PC-3 (cell line): ENCODE data around the gene KLHL7. TPM values are rescaled to one million over a fixed set of nuclear protein-coding genes. Genes with fewer than 3 reads are reported as not detected.

Experiments
- ATAC-seq: fragments of 200-7000 bp; cut with Tn5 transposase; 2 replicates; pipeline ENCODE4 v1.9.1; 2020; ENCODE audit warnings: mild to moderate bottlenecking, moderate library complexity
- BruUV-seq: library from RNA; stranded (reverse); fragments of 400-500 nt; replicated peaks from 2 replicates; lab custom pipeline; 2021; lab: Mats Ljungman, UMichigan
- CTCF ChIA-PET: fragments of 300-600 bp; sonication (Branson Sonifier 250); formaldehyde crosslinking; loops from one replicate; lab custom pipeline; 2022; ENCODE audit warnings: antibody characterized with exemption; lab: Charles Lee
- POLR2A ChIA-PET: fragments of 300-600 bp; sonication (Branson Sonifier 250); formaldehyde crosslinking; loops from one replicate; lab custom pipeline; 2022; ENCODE audit warnings: antibody characterized with exemption; ENCODE audit not compliant: unreplicated experiment; lab: Charles Lee
- DNase-seq: peaks from one replicate; pipeline ENCODE4 v3.0.0-alpha.2; 2015
- H2AFZ ChIP-seq: fragments of 300-600 bp; sonication (generic); 2 replicates; pipeline ENCODE4 v1.6.0; 2016; ENCODE audit warnings: antibody characterized with exemption, low read length
- H3F3A ChIP-seq: fragments of 300-600 bp; sonication (generic); one replicate; pipeline ENCODE4 v1.6.0; 2017; ENCODE audit warnings: antibody characterized with exemption, low read length, control low read depth, mild to moderate bottlenecking; ENCODE audit not compliant: unreplicated experiment
- H3K27ac ChIP-seq: fragments of 300-600 bp; sonication (generic); 2 replicates; pipeline ENCODE4 v1.5.1; 2016; ENCODE audit warnings: mild to moderate bottlenecking, low read length
- H3K27me3 ChIP-seq: fragments of 300-600 bp; sonication (generic); 2 replicates; pipeline ENCODE4 v1.6.1; 2016; ENCODE audit warnings: low read length, mixed read lengths
- H3K36me3 ChIP-seq: fragments of 300-600 bp; sonication (generic); 2 replicates; pipeline ENCODE4 v1.6.1; 2016; ENCODE audit warnings: low read depth, mixed run types, low read length, mixed read lengths
- H3K4me1 ChIP-seq: fragments of 300-600 bp; sonication (generic); 2 replicates; pipeline ENCODE4 v1.5.1; 2016; ENCODE audit warnings: low read length; ENCODE audit not compliant: insufficient read depth
- H3K4me2 ChIP-seq: fragments of 300-600 bp; sonication (generic); 2 replicates; pipeline ENCODE4 v1.6.0; 2016; ENCODE audit warnings: low read length
- H3K4me3 ChIP-seq: fragments of 300-600 bp; sonication (generic); 2 replicates; pipeline ENCODE4 v1.5.1; 2016; ENCODE audit warnings: mild to moderate bottlenecking, low read length, mixed read lengths
- H3K79me2 ChIP-seq: fragments of 300-600 bp; sonication (generic); 2 replicates; pipeline ENCODE4 v1.6.1; 2017; ENCODE audit warnings: low read length, mixed read lengths
- H3K9ac ChIP-seq: fragments of 300-600 bp; sonication (generic); 2 replicates; pipeline ENCODE4 v1.6.0; 2016; ENCODE audit warnings: mild to moderate bottlenecking, low read length
- H3K9me2 ChIP-seq: fragments of 300-600 bp; sonication (generic); replicated peaks from 2 replicates; pipeline ENCODE4 v1.6.1; 2016; ENCODE audit warnings: mixed run types, low read length, mixed read lengths
- H3K9me3 ChIP-seq: fragments of 300-600 bp; sonication (generic); 2 replicates; pipeline ENCODE4 v1.6.1; 2016; ENCODE audit warnings: low read length, mixed read lengths
- H4K20me1 ChIP-seq: fragments of 300-600 bp; sonication (generic); 2 replicates; pipeline ENCODE4 v1.6.1; 2016; ENCODE audit warnings: low read length, mixed read lengths
- EZH2 ChIP-seq: fragments of 300-600 bp; sonication (generic); IDR thresholded peaks from one replicate; pipeline ENCODE4 v1.6.1; 2017; ENCODE audit warnings: antibody characterized with exemption, mild to moderate bottlenecking, low read length; ENCODE audit not compliant: unreplicated experiment
- EZH2phosphoT487 ChIP-seq: fragments of 300-600 bp; sonication (generic); IDR thresholded peaks from 2 replicates; pipeline ENCODE4 v1.6.1; 2018; ENCODE audit warnings: mild to moderate bottlenecking, antibody characterized with exemption, low read length, borderline replicate concordance
- intact Hi-C: fragments of 100-400 bp; cut with micrococcal nuclease; formaldehyde crosslinking; loops from 2 replicates; pipeline ENCODE4 v1.9.0; 2023
- total RNA-seq: library from RNA; depleted of rRNA; stranded (reverse); fragments of >200 nt; gene quantifications from 2 replicates; pipeline ENCODE4 v1.2.3, GENCODE V29; 2014
- TF ChIP-seq, protein P1 (sequence below): fragments of 300-600 bp; sonication (generic); conservative IDR thresholded peaks from 2 replicates; pipeline ENCODE4 v1.5.1; 2017; ENCODE audit warnings: antibody characterized with exemption, low read depth, mild to moderate bottlenecking, low read length

Gene KLHL7
- total RNA-seq, 1 experiment from 2014 or later: 31.1 TPM

DNA sequence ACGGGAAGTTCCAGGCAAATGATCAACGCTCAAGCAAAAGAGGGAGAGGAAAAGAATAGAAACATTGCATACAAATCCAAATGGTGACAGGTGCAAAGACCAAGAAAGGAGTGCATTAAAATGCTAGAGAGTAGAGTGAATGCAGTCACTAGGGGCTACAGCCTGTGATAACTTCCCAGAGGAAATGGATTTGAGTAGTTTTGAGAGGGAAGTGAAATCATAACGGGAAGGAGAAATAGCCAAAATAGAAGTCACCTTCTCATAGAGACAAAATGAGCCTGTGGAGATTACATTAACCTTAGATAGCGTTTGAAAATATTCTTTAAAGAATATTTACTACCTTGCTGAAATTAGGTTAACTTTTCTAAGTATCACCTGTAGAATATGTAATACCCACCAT is 102.7 kb downstream of the KLHL7 start:
- no peak overlapping the region for H3K4me2 ChIP-seq
- ATAC-seq: no peak
- BruUV-seq: no TSS peak
- no peaks in the 10 kb centered on the region for H3K36me3 ChIP-seq
- H3K9me2 ChIP-seq: no peaks in the 10 kb centered on the region
- H3K9ac ChIP-seq: no peak overlapping the region
- TF ChIP-seq, protein P1, sequence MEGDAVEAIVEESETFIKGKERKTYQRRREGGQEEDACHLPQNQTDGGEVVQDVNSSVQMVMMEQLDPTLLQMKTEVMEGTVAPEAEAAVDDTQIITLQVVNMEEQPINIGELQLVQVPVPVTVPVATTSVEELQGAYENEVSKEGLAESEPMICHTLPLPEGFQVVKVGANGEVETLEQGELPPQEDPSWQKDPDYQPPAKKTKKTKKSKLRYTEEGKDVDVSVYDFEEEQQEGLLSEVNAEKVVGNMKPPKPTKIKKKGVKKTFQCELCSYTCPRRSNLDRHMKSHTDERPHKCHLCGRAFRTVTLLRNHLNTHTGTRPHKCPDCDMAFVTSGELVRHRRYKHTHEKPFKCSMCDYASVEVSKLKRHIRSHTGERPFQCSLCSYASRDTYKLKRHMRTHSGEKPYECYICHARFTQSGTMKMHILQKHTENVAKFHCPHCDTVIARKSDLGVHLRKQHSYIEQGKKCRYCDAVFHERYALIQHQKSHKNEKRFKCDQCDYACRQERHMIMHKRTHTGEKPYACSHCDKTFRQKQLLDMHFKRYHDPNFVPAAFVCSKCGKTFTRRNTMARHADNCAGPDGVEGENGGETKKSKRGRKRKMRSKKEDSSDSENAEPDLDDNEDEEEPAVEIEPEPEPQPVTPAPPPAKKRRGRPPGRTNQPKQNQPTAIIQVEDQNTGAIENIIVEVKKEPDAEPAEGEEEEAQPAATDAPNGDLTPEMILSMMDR: no peak
- TF ChIP-seq EZH2phosphoT487 (no peak), EZH2 (no peak)
- CTCF ChIA-PET: no interaction called here
- H3K27me3 ChIP-seq: no peaks in the 10 kb centered on the region
- intact Hi-C loops: no loop called here
- no peak overlapping the region for H3K27ac ChIP-seq
- no peaks in the 10 kb centered on the region for H3F3A ChIP-seq
- POLR2A ChIA-PET: no interaction called here
- no peaks in the 10 kb centered on the region for H3K79me2 ChIP-seq
- no peaks in the 10 kb centered on the region for H4K20me1 ChIP-seq
- no peak overlapping the region for H2AFZ ChIP-seq
- no peak for DNase-seq
- H3K4me3 ChIP-seq: no peak overlapping the region
- no peaks in the 10 kb centered on the region for H3K9me3 ChIP-seq
- H3K4me1 ChIP-seq: no peaks in the 10 kb centered on the region

DNA sequence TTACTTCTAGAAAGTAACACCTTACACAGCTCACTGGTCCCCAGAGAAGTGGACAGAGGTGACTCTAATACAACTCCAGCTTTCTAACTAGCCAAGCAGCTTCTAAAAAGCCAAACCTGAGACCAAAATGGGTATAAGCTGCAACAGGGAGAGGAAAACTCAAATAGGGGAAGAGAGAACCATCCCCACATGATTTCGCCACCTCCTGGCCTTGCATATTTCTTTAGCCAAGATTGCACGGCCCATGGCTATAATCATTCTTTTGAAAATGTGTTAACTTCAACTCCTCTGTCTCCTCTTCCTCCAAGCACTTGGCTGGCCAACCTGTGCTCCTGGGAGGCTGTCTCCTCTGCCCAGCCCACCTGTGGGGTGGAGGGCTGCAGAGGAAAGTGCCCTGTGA is 104.9 kb downstream of the KLHL7 start:
- Histone ChIP-seq H2AFZ (no peak overlapping the region), H3K79me2 (no peaks in the 10 kb centered on the region), H3K9ac (no peak overlapping the region), H3K4me3 (no peak overlapping the region), H3K4me2 (no peak overlapping the region), H3K36me3 (no peaks in the 10 kb centered on the region), H4K20me1 (no peaks in the 10 kb centered on the region), H3F3A (no peaks in the 10 kb centered on the region), H3K27me3 (no peaks in the 10 kb centered on the region), H3K27ac (no peak overlapping the region), H3K9me3 (no peaks in the 10 kb centered on the region), H3K9me2 (no peaks in the 10 kb centered on the region), H3K4me1 (no peaks in the 10 kb centered on the region)
- BruUV-seq: no TSS peak
- ATAC-seq (no peak), DNase-seq (no peak)
- intact Hi-C loops: no loop called here
- ChIA-PET CTCF (no interaction called here), POLR2A (no interaction called here)
- TF ChIP-seq, protein P1: no peak
- TF ChIP-seq EZH2 (no peak), EZH2phosphoT487 (no peak)

DNA sequence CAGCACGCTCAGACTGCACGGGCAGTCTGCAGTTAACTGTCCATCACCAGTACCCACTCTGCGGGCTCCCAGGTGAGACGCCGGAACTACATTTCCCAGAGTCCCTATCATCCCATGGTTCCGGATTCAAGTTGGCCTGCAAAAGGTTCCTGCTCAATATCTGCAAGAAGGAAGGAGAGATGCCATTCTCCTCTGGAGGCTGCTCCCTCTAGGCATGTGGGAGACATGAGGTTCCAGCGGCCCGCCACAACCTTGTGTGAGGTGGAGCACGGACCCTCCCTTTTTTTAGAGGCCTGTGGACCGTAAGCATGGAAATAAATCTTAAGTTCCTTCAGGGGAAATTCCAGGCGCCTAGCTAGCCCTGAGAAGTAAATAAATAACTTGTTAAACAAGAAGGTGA is 106.0 kb downstream of the KLHL7 start:
- no TSS peak for BruUV-seq
- ATAC-seq (peak; percentile 40), DNase-seq (no peak)
- Histone ChIP-seq H3K9me2 (no peaks in the 10 kb centered on the region), H3K4me2 (no peak overlapping the region), H3K4me3 (no peak overlapping the region), H3F3A (no peaks in the 10 kb centered on the region), H3K27me3 (no peaks in the 10 kb centered on the region), H2AFZ (no peak overlapping the region), H3K9ac (no peak overlapping the region), H3K36me3 (no peaks in the 10 kb centered on the region), H3K4me1 (no peaks in the 10 kb centered on the region), H3K79me2 (no peaks in the 10 kb centered on the region), H3K27ac (no peak overlapping the region), H4K20me1 (no peaks in the 10 kb centered on the region), H3K9me3 (no peaks in the 10 kb centered on the region)
- ChIA-PET POLR2A (no interaction called here), CTCF (interaction anchor here (1.0 kb wide), 1 partner anchor 126 kb away, joined by 3 read pairs; no protein-coding TSS in a partner anchor)
- TF ChIP-seq EZH2 (no peak), EZH2phosphoT487 (no peak)
- TF ChIP-seq, protein P1: no peak
- intact Hi-C loops: no loop called here
